MM.1S (cell line): ENCODE measurements around the gene SUFU.

Experiments used
- DNase-seq: peaks from one replicate; pipeline ENCODE4 v3.0.0-alpha.2; 2015
- H2AFZ ChIP-seq: fragments of 300-600 bp; sonication (generic); 2 replicates; pipeline ENCODE4 v1.6.0; 2016; ENCODE audit warnings: antibody characterized with exemption, low read length
- H3F3A ChIP-seq: fragments of 300-600 bp; sonication (generic); 2 replicates; pipeline ENCODE4 v1.6.1; 2016; ENCODE audit warnings: mild to moderate bottlenecking, antibody characterized with exemption, low read length, moderate library complexity, mixed read lengths; ENCODE audit not compliant: insufficient read depth
- H3K27ac ChIP-seq: fragments of 300-600 bp; sonication (generic); 2 replicates; pipeline ENCODE4 v1.5.1; 2016; ENCODE audit warnings: mild to moderate bottlenecking, low read length
- H3K27me3 ChIP-seq: fragments of 300-600 bp; sonication (generic); replicated peaks from 2 replicates; pipeline ENCODE4 v1.6.0; 2016; ENCODE audit warnings: low read length; ENCODE audit not compliant: insufficient read depth
- H3K36me3 ChIP-seq: fragments of 300-600 bp; sonication (generic); replicated peaks from 2 replicates; pipeline ENCODE4 v1.6.1; 2016; ENCODE audit warnings: mild to moderate bottlenecking, low read length, mixed read lengths; ENCODE audit not compliant: insufficient read depth
- H3K4me1 ChIP-seq: fragments of 300-600 bp; sonication (generic); 2 replicates; pipeline ENCODE4 v1.6.1; 2016; ENCODE audit warnings: low read length, mixed read lengths
- H3K4me2 ChIP-seq: fragments of 300-600 bp; sonication (generic); 2 replicates; pipeline ENCODE4 v1.6.0; 2016; ENCODE audit warnings: low read depth, low read length
- H3K4me3 ChIP-seq: fragments of 300-600 bp; sonication (generic); 2 replicates; pipeline ENCODE4 v1.5.1; 2016; ENCODE audit warnings: low read length, mixed read lengths
- H3K79me2 ChIP-seq: fragments of 300-600 bp; sonication (generic); 2 replicates; pipeline ENCODE4 v1.6.1; 2016; ENCODE audit warnings: mixed run types, low read length, mixed read lengths
- H3K9ac ChIP-seq: fragments of 300-600 bp; sonication (generic); 2 replicates; pipeline ENCODE4 v1.6.1; 2016; ENCODE audit warnings: low read length, mixed read lengths
- H3K9me2 ChIP-seq: fragments of 300-600 bp; sonication (generic); replicated peaks from 2 replicates; pipeline ENCODE4 v1.6.1; 2016; ENCODE audit warnings: mild to moderate bottlenecking, low read length, mixed read lengths; ENCODE audit not compliant: insufficient read depth
- H3K9me3 ChIP-seq: fragments of 300-600 bp; sonication (generic); replicated peaks from 2 replicates; pipeline ENCODE4 v1.6.1; 2016; ENCODE audit warnings: mild to moderate bottlenecking, low read length, mixed read lengths; ENCODE audit not compliant: insufficient read depth
- H4K20me1 ChIP-seq: fragments of 300-600 bp; sonication (generic); 2 replicates; pipeline ENCODE4 v1.6.1; 2016; ENCODE audit warnings: mild to moderate bottlenecking, low read length, moderate library complexity, mixed read lengths; ENCODE audit not compliant: insufficient read depth
- EZH2 ChIP-seq: fragments of 300-600 bp; sonication (generic); optimal IDR thresholded peaks from 2 replicates; pipeline ENCODE3; 2017; ENCODE audit warnings: low read depth, mild to moderate bottlenecking, antibody characterized with exemption, low read length, mixed read lengths
- EZH2phosphoT487 ChIP-seq: fragments of 300-600 bp; sonication (generic); IDR thresholded peaks from 2 replicates; pipeline ENCODE4 v1.6.1; 2018; ENCODE audit warnings: antibody characterized with exemption, low read length
- TF ChIP-seq, protein P1 (sequence below): fragments of 300-600 bp; sonication (generic); IDR thresholded peaks from 2 replicates; pipeline ENCODE4 v1.5.1; 2016; ENCODE audit warnings: antibody characterized with exemption, low read length, mixed read lengths

SUFU gene

GRCh38 chr10:102658802-102659201 lies 155.0 kb downstream of the SUFU start:
- Histone ChIP-seq H2AFZ (no peak overlapping the region), H3K4me1 (peaks cover 18% of the 10 kb centered on the region), H3K27ac (no peak overlapping the region), H3K4me3 (no peak overlapping the region), H3K9ac (no peak overlapping the region), H3F3A (peaks cover 26% of the 10 kb centered on the region), H4K20me1 (no peaks in the 10 kb centered on the region), H3K79me2 (peaks cover 28% of the 10 kb centered on the region), H3K4me2 (no peak overlapping the region), H3K27me3 (no peaks in the 10 kb centered on the region), H3K9me2 (no peaks in the 10 kb centered on the region), H3K9me3 (no peaks in the 10 kb centered on the region), H3K36me3 (no peaks in the 10 kb centered on the region)
- TF ChIP-seq EZH2 (no peak), EZH2phosphoT487 (no peak)
- TF ChIP-seq, protein P1, sequence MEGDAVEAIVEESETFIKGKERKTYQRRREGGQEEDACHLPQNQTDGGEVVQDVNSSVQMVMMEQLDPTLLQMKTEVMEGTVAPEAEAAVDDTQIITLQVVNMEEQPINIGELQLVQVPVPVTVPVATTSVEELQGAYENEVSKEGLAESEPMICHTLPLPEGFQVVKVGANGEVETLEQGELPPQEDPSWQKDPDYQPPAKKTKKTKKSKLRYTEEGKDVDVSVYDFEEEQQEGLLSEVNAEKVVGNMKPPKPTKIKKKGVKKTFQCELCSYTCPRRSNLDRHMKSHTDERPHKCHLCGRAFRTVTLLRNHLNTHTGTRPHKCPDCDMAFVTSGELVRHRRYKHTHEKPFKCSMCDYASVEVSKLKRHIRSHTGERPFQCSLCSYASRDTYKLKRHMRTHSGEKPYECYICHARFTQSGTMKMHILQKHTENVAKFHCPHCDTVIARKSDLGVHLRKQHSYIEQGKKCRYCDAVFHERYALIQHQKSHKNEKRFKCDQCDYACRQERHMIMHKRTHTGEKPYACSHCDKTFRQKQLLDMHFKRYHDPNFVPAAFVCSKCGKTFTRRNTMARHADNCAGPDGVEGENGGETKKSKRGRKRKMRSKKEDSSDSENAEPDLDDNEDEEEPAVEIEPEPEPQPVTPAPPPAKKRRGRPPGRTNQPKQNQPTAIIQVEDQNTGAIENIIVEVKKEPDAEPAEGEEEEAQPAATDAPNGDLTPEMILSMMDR: no peak
- no peak for DNase-seq

DNA sequence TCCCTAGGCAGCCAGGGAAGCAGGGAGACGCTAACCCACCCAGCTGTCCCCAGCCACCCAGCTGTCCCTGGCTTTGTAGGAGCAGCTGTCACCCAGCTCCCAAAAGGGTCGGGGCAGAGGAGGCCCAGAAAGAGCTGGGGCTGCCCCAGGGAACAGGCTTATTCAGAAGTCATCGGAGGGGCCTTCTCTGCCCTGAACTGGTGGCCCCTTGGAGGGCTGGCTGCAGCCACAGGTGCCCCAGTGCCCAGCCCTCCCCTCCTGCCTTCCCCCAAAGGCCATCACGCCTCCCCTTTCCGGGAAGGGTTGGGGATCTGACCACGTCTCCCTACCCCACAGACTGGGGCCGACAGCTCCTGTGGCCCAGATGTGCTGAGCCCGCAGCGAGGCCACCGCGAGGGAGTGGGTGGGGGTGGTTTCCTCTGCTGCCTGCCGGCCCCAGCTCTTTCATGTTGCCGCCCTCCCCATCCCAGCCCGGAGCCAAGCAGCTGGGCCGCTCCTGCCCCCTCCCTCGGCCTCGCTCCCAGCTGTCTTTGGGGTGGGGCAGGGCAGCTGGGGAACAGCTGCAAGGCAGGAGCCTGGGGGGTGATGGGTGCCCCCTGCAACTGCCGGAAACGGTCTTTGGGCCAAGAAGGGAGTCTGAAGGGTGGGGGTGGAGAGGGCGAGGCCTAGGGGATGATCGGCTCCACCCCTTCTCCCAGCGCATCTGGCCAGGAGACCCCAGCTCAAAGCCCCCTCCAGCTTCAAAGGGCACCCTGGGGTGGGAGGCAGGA lies 157.3 kb downstream of the SUFU start:
- Histone ChIP-seq H3K36me3 (no peaks in the 10 kb centered on the region), H3F3A (peaks cover 26% of the 10 kb centered on the region), H3K9me3 (no peaks in the 10 kb centered on the region), H3K27me3 (no peaks in the 10 kb centered on the region), H4K20me1 (no peaks in the 10 kb centered on the region), H3K4me1 (peaks cover 18% of the 10 kb centered on the region), H3K4me3 (peak overlapping the region; percentile 32), H3K79me2 (peaks cover 6% of the 10 kb centered on the region; the same call in 1 of the 2 replicates), H3K27ac (peak overlapping the region; percentile 78), H3K9ac (peak overlapping the region; percentile 53), H3K9me2 (no peaks in the 10 kb centered on the region), H2AFZ (peak overlapping the region; percentile 25; the same call in 1 of the 2 replicates), H3K4me2 (peak overlapping the region; percentile 73)
- peak; percentile 87 for DNase-seq
- TF ChIP-seq, protein P1: no peak
- no peak for TF ChIP-seq EZH2phosphoT487
- no peak for TF ChIP-seq EZH2

DNA sequence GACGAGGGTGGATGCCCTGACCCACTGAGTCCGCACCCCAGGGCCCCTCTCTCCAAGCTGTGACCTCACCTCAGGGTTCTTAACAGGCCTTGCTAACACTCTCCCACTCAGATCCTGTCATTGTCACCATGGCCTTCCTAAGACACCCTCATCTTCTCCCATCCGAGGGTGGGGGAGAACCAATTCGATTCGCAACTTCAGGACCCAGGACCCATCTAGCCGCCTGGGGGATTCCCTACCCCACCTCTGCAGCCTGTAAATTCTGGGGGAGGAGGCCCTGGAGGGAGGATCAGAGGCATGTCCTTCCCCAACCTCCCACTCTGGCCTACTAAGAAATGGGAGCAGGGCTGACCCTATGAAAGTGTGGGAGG lies 157.9 kb downstream of the SUFU start:
- H3K4me1 ChIP-seq: peaks cover 18% of the 10 kb centered on the region
- H3K4me3 ChIP-seq: peak overlapping the region; percentile 28
- peak overlapping the region; percentile 78; the same call in 1 of the 2 replicates for H3K27ac ChIP-seq

More for the DNA sequence above, 157.9 kb downstream of the SUFU start:
- Histone ChIP-seq H2AFZ (peak overlapping the region; percentile 25; the same call in 1 of the 2 replicates), H3K9ac (peak overlapping the region; percentile 53; the same call in 1 of the 2 replicates), H4K20me1 (no peaks in the 10 kb centered on the region), H3K79me2 (peaks cover under 1% of the 10 kb centered on the region; the same call in 1 of the 2 replicates), H3K27me3 (no peaks in the 10 kb centered on the region), H3F3A (peaks cover 26% of the 10 kb centered on the region), H3K4me2 (peak overlapping the region; percentile 73), H3K9me3 (no peaks in the 10 kb centered on the region), H3K9me2 (no peaks in the 10 kb centered on the region), H3K36me3 (no peaks in the 10 kb centered on the region)
- DNase-seq: no peak
- TF ChIP-seq EZH2: no peak
- no peak for TF ChIP-seq EZH2phosphoT487
- TF ChIP-seq, protein P1: no peak
